ENCODE measurements around the gene SSNA1. TPM values are rescaled to one million over a fixed set of nuclear protein-coding genes. Genes with fewer than 3 reads are reported as not detected.
"Not testable (repeated sequence)": the region's sequence is repeated elsewhere in the genome, so short reads cannot be mapped to it uniquely, and the experiment has no call there.

SSNA1 gene
- total RNA-seq, 1 donor from 2014 or later, result 97.9 TPM

DNA sequence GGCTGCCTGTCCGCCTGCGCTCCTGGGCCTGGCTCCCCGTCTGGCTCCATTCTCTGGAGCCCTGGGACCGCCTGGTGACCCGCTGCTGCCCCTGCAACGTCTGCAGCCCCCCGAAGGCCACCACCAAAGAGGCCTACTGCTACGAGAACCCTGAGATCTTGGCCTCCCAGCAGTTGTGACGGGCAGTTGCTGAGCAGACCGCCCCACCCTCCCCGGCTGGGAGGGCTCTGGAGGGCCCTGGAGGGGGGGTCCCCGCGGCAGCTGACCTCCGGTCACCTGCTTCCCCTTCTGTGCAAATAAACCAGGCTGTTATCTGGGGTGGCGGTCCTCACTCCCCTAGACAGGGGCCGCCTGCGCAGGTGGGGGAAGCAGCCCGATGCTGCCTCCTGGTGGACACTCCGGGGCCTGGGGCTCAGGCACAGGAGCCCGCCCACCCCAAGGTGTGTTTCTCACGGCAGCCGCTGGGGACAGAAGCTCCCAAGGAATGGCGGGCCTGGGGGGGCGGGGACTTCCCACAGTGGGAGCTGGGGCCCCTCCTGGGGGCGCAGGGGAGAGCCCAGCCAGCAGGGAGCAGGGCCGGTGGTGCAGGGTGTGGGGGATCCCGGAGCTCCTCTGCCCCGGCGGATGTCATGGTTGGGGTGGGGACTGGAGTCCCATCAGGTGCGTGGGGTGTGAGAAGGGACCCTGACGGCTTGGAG is 47.9 kb downstream of the SSNA1 start:
- Histone ChIP-seq H3K27me3 (ENCODE audit: control insufficient read depth, insufficient read depth, low read length) (peaks cover 2% of the 10 kb centered on the region), H3K36me3 (ENCODE audit: control insufficient read depth, insufficient read depth, low read length) (no peaks in the 10 kb centered on the region), H3K4me3 (ENCODE audit: low read depth, low read length) (no peak overlapping the region)
- DNase-seq (ENCODE audit: low read depth) (peak; percentile 53), FAIRE-seq (no peak)
- TF ChIP-seq, protein P1, sequence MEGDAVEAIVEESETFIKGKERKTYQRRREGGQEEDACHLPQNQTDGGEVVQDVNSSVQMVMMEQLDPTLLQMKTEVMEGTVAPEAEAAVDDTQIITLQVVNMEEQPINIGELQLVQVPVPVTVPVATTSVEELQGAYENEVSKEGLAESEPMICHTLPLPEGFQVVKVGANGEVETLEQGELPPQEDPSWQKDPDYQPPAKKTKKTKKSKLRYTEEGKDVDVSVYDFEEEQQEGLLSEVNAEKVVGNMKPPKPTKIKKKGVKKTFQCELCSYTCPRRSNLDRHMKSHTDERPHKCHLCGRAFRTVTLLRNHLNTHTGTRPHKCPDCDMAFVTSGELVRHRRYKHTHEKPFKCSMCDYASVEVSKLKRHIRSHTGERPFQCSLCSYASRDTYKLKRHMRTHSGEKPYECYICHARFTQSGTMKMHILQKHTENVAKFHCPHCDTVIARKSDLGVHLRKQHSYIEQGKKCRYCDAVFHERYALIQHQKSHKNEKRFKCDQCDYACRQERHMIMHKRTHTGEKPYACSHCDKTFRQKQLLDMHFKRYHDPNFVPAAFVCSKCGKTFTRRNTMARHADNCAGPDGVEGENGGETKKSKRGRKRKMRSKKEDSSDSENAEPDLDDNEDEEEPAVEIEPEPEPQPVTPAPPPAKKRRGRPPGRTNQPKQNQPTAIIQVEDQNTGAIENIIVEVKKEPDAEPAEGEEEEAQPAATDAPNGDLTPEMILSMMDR (IDR thresholded peaks at IDR 0.05; ENCODE audit: insufficient read depth, low read length, severe bottlenecking), result peak; percentile 96

GRCh38 chr9:137236936-137237421 is 48.5 kb downstream of the SSNA1 start:
- no peak for DNase-seq (ENCODE audit: low read depth)
- Histone ChIP-seq H3K27me3 (ENCODE audit: control insufficient read depth, insufficient read depth, low read length) (peaks cover 2% of the 10 kb centered on the region), H3K36me3 (ENCODE audit: control insufficient read depth, insufficient read depth, low read length) (peaks cover 4% of the 10 kb centered on the region), H3K4me3 (ENCODE audit: low read depth, low read length) (no peak overlapping the region)
- FAIRE-seq, result no peak
- TF ChIP-seq, protein P1 (IDR thresholded peaks at IDR 0.05; ENCODE audit: insufficient read depth, low read length, severe bottlenecking), result no peak

- H3K4me3 ChIP-seq (ENCODE audit: low read depth, low read length), result no peak overlapping the region
- H3K36me3 ChIP-seq (ENCODE audit: control insufficient read depth, insufficient read depth, low read length), result peaks cover 11% of the 10 kb centered on the region
- DNase-seq (ENCODE audit: low read depth) (no peak), FAIRE-seq (no peak)
- TF ChIP-seq, protein P1 (IDR thresholded peaks at IDR 0.05; ENCODE audit: insufficient read depth, low read length, severe bottlenecking), result no peak
- H3K27me3 ChIP-seq (ENCODE audit: control insufficient read depth, insufficient read depth, low read length), result peaks cover 2% of the 10 kb centered on the region
Observed at GRCh38 chr9:137237759-137238726, 49.6 kb downstream of the SSNA1 start.

GRCh38 chr9:137239541-137240200 is 51.2 kb downstream of the SSNA1 start:
- H3K27me3 ChIP-seq (ENCODE audit: control insufficient read depth, insufficient read depth, low read length); DNase-seq (ENCODE audit: low read depth); FAIRE-seq: not testable (repeated sequence)
- Histone ChIP-seq H3K36me3 (ENCODE audit: control insufficient read depth, insufficient read depth, low read length) (peaks cover 16% of the 10 kb centered on the region), H3K4me3 (ENCODE audit: low read depth, low read length) (peak overlapping the region; percentile 61)

Other genes starting within 250 kb of the SSNA1 start
- 162 TPM in 2 replicates for gene FBXW5, start 243.9 kb upstream of the SSNA1 start, total RNA-seq
- gene C8G, start 243.4 kb upstream of the SSNA1 start, total RNA-seq, result 0.51 and 0.79 TPM in 2 replicates
- 0.13 TPM in 1 of 2 replicates, not detected in the other for gene LCN12, start 236.4 kb upstream of the SSNA1 start, total RNA-seq
- gene PTGDS, start 211.2 kb upstream of the SSNA1 start, total RNA-seq, result 0.26 TPM in 2 replicates
- gene LCNL1, start 205.7 kb upstream of the SSNA1 start, total RNA-seq, result not detected in 2 replicates
- 10.0 and 11.5 TPM in 2 replicates for gene PAXX, start 196.3 kb upstream of the SSNA1 start, total RNA-seq
- gene CLIC3, start 192.1 kb upstream of the SSNA1 start, total RNA-seq, result 2.1 and 28.8 TPM in 2 replicates
- gene ABCA2, start 160.4 kb upstream of the SSNA1 start, total RNA-seq, result 5.5 and 9.9 TPM in 2 replicates
- not detected in 2 replicates for gene FUT7, start 156.6 kb upstream of the SSNA1 start, total RNA-seq
- 5.5 and 10.5 TPM in 2 replicates for gene NPDC1, start 142.5 kb upstream of the SSNA1 start, total RNA-seq
- 0.79 and 1.2 TPM in 2 replicates for gene ENTPD2, start 134.6 kb upstream of the SSNA1 start, total RNA-seq
- 0.26 and 1.2 TPM in 2 replicates for gene SAPCD2, start 118.1 kb upstream of the SSNA1 start, total RNA-seq
- gene UAP1L1, start 111.2 kb upstream of the SSNA1 start, total RNA-seq, result 2.0 and 3.2 TPM in 2 replicates
- 58.2 and 65.3 TPM in 2 replicates for gene MAN1B1, start 101.7 kb upstream of the SSNA1 start, total RNA-seq
- gene DPP7, start 73.9 kb upstream of the SSNA1 start, total RNA-seq, result 45.1 and 66.6 TPM in 2 replicates
- gene GRIN1, start 49.5 kb upstream of the SSNA1 start, total RNA-seq, result 0.26 and 0.53 TPM in 2 replicates
- gene LRRC26, start 18.6 kb upstream of the SSNA1 start, total RNA-seq, result 0.26 and 2.0 TPM in 2 replicates
- gene TMEM210, start 16.6 kb upstream of the SSNA1 start, total RNA-seq, result not detected in 2 replicates
- gene ANAPC2, start 116 bp upstream of the SSNA1 start, total RNA-seq, result 20.5 and 23.2 TPM in 2 replicates
- gene TPRN, start 12.1 kb downstream of the SSNA1 start, total RNA-seq, result 3.2 and 4.5 TPM in 2 replicates
- gene TMEM203, start 17.0 kb downstream of the SSNA1 start, total RNA-seq, result 38.0 and 39.2 TPM in 2 replicates
- gene NDOR1, start 17.0 kb downstream of the SSNA1 start, total RNA-seq, result 2.6 and 3.6 TPM in 2 replicates
- 0.38 TPM in 1 of 2 replicates, not detected in the other for gene RNF208, start 33.6 kb downstream of the SSNA1 start, total RNA-seq
- gene CYSRT1, start 36.5 kb downstream of the SSNA1 start, total RNA-seq, result 3.9 and 23.2 TPM in 2 replicates
- gene RNF224, start 38.8 kb downstream of the SSNA1 start, total RNA-seq, result under 0.01 and 1.2 TPM in 2 replicates
- gene SLC34A3, start 42.2 kb downstream of the SSNA1 start, total RNA-seq, result not detected in 2 replicates
- gene TUBB4B, start 52.6 kb downstream of the SSNA1 start, total RNA-seq, result 82.7 and 193 TPM in 2 replicates
- not detected in 2 replicates for gene STPG3, start 62.6 kb downstream of the SSNA1 start, total RNA-seq
- gene NELFB, start 66.7 kb downstream of the SSNA1 start, total RNA-seq, result 59.8 and 67.9 TPM in 2 replicates
- 18.7 and 25.0 TPM in 2 replicates for gene TOR4A, start 89.0 kb downstream of the SSNA1 start, total RNA-seq
- gene NRARP, start 113.6 kb downstream of the SSNA1 start, total RNA-seq, result 3.4 and 14.5 TPM in 2 replicates
- gene EXD3, start 234.5 kb downstream of the SSNA1 start, total RNA-seq, result 10.8 and 12.2 TPM in 2 replicates
- 0.53 and 2.3 TPM in 2 replicates for gene NOXA1, start 234.7 kb downstream of the SSNA1 start, total RNA-seq